HCT116 (cell line): Measurements from ENCODE around the gene SHC2. TPM values are rescaled to one million over a fixed set of nuclear protein-coding genes. Genes with fewer than 3 reads are reported as not detected.

ENCODE experiments used
- ATAC-seq: fragments of 200-7000 bp; cut with Tn5 transposase; 2 replicates; pipeline ENCODE4 v1.9.1; 2020; ENCODE audit warnings: mild to moderate bottlenecking, moderate library complexity
- BruUV-seq: library from RNA; stranded (reverse); fragments of 400-500 nt; replicated peaks from 2 replicates; lab custom pipeline; 2021; lab: Mats Ljungman, UMichigan
- CTCF ChIA-PET: fragments of 300-600 bp; sonication (Branson Sonifier 250); formaldehyde crosslinking; loops from one replicate; lab custom pipeline; 2021; ENCODE audit warnings: antibody characterized with exemption; lab: Charles Lee
- POLR2A ChIA-PET: fragments of 300-600, 350-600 bp; sonication (Branson Sonifier 250); formaldehyde crosslinking; loops from one replicate; lab custom pipeline; 2021; ENCODE audit warnings: antibody characterized with exemption; lab: Charles Lee
- RAD21 ChIA-PET, 2 experiments: fragments of 300-600 bp; sonication (Branson Sonifier 250); formaldehyde crosslinking; loops; one replicate each; lab custom pipeline; 2023; ENCODE audit warnings: low total read pairs in 2 of 2; ENCODE audit not compliant: uncharacterized antibody in 2 of 2, unreplicated experiment in 2 of 2, low non-redundant PET in 1 of 2; lab: Charles Lee
- DNase-seq: peaks from one replicate; pipeline ENCODE4 v3.0.0-alpha.2; 2010; ENCODE audit warnings: low read depth, low spot score
- H2AFZ ChIP-seq: fragments of 200-600 bp; shearing (Covaris generic), sonication (generic); 2 replicates; pipeline ENCODE4 v1.6.1; 2017; ENCODE audit warnings: low read depth, mixed run types, mixed read lengths, antibody characterized with exemption, low read length; ENCODE audit not compliant: poor library complexity, severe bottlenecking
- H3K27ac ChIP-seq: 2 replicates; pipeline ENCODE4 v1.5.1; 2012; ENCODE audit warnings: low read depth, low read length
- H3K27me3 ChIP-seq: fragments of 200-600 bp; sonication (generic); 2 replicates; pipeline ENCODE4 v1.6.1; 2016; ENCODE audit warnings: mixed run types, low read length, mixed read lengths; ENCODE audit not compliant: insufficient read depth
- H3K36me3 ChIP-seq, 2 experiments: fragments of 200-500 bp in 1 of 2; fragments of 200-600 bp in 1 of 2; sonication (Bioruptor generic) in 1 of 2; sonication (generic) in 1 of 2; 2 replicates each; pipeline versions ENCODE4 v1.5.1 to v1.6.1; 2014 to 2016; ENCODE audit warnings: low read length in 2 of 2, inconsistent platforms in 1 of 2, mixed read lengths in 1 of 2, mixed run types in 1 of 2; ENCODE audit not compliant: insufficient read depth in 2 of 2, control insufficient read depth in 1 of 2
- H3K4me1 ChIP-seq, 2 experiments: fragments of 200-600 bp in 1 of 2; sonication (generic) in 1 of 2; 2 replicates each; pipeline versions ENCODE4 v1.5.1 to v1.6.1; 2012 to 2017; ENCODE audit warnings: low read length in 2 of 2, inconsistent platforms in 1 of 2, mild to moderate bottlenecking in 1 of 2, mixed read lengths in 1 of 2, mixed run types in 1 of 2, moderate library complexity in 1 of 2; ENCODE audit not compliant: insufficient read depth in 2 of 2, control insufficient read depth in 1 of 2
- H3K4me2 ChIP-seq: fragments of 200-600 bp; sonication (generic); 2 replicates; pipeline ENCODE4 v1.6.1; 2017; ENCODE audit warnings: mixed run types, low read length, mixed read lengths
- H3K4me3 ChIP-seq, 2 experiments: fragments of 200-600 bp in 1 of 2; sonication (generic) in 1 of 2; replicated peaks in 1 of 2; 2 replicates each; pipeline ENCODE4 v1.5.1; 2011 to 2016; ENCODE audit warnings: low read length in 2 of 2, control low read depth in 1 of 2, low read depth in 1 of 2, mild to moderate bottlenecking in 1 of 2, mixed read lengths in 1 of 2, mixed run types in 1 of 2
- H3K79me2 ChIP-seq: fragments of 200-600 bp; sonication (generic); 2 replicates; pipeline ENCODE4 v1.6.1; 2017; ENCODE audit warnings: mild to moderate bottlenecking, mixed run types, low read length, moderate library complexity, mixed read lengths; ENCODE audit not compliant: insufficient read depth
- H3K9ac ChIP-seq: fragments of 200-600 bp; sonication (generic); 2 replicates; pipeline ENCODE4 v1.6.1; 2016; ENCODE audit warnings: low read length, mixed read lengths
- H3K9me2 ChIP-seq: fragments of 200-600 bp; sonication (generic), shearing (Covaris generic); 2 replicates; pipeline ENCODE4 v1.6.1; 2017; ENCODE audit warnings: mixed run types, mild to moderate bottlenecking, moderate library complexity; ENCODE audit not compliant: insufficient read depth
- H3K9me3 ChIP-seq, 2 experiments: fragments of 200-500 bp in 1 of 2; fragments of 200-600 bp in 1 of 2; sonication (Bioruptor generic) in 1 of 2; sonication (generic) in 1 of 2; 2 replicates each; pipeline ENCODE4 v1.6.1; 2014 to 2017; ENCODE audit warnings: low read length in 2 of 2, mixed read lengths in 2 of 2, inconsistent platforms in 1 of 2, low read depth in 1 of 2, mild to moderate bottlenecking in 1 of 2, mixed run types in 1 of 2, moderate library complexity in 1 of 2; ENCODE audit not compliant: control insufficient read depth in 1 of 2, insufficient read depth in 1 of 2
- H4K20me1 ChIP-seq: fragments of 200-600 bp; sonication (generic), shearing (Covaris generic); 2 replicates; pipeline ENCODE4 v1.6.1; 2017; ENCODE audit warnings: mixed run types, mild to moderate bottlenecking, moderate library complexity; ENCODE audit not compliant: insufficient read depth
- ELF1 ChIP-seq: IDR thresholded peaks from 2 replicates; pipeline ENCODE4 v1.6.1; 2012; ENCODE audit warnings: low read depth, borderline replicate concordance
- REST ChIP-seq: IDR thresholded peaks from 2 replicates; pipeline ENCODE4 v1.6.1; 2012; ENCODE audit warnings: low read depth
- SRF ChIP-seq: IDR thresholded peaks from 2 replicates; pipeline ENCODE4 v1.6.1; 2012; ENCODE audit warnings: low read depth
- TCF7L2 ChIP-seq: IDR thresholded peaks from 2 replicates; pipeline ENCODE4 v1.7.0; 2011; ENCODE audit warnings: borderline replicate concordance, inconsistent platforms; ENCODE audit not compliant: insufficient read depth, insufficient read length; ENCODE audit errors: extremely low read depth
- intact Hi-C: fragments of 100-400 bp; cut with micrococcal nuclease; formaldehyde crosslinking; loops from 2 replicates; pipeline ENCODE4 v1.10.0; 2022
- total RNA-seq: library from RNA; stranded (reverse); gene quantifications from one replicate; pipeline ENCODE4 v1.2.1, GENCODE V29; 2021; ENCODE audit not compliant: unreplicated experiment

Gene SHC2
- total RNA-seq, 1 experiment from 2014 or later: 2.5 TPM

- no TSS peak for BruUV-seq
- Histone ChIP-seq H3K27me3 (peaks cover 4% of the 10 kb centered on the region; the same call in 1 of the 2 replicates), H3K9me2 (no peaks in the 10 kb centered on the region), H3K36me3 (no peaks in the 10 kb centered on the region), H3K27ac (no peak overlapping the region), H3K9ac (no peak overlapping the region)
- no peak for DNase-seq
- TF ChIP-seq REST (no peak), ELF1 (no peak), TCF7L2 (no peak)
- TF ChIP-seq, all 23 proteins: peak for 0
- Histone ChIP-seq H3K79me2 (no peaks in the 10 kb centered on the region), H3K4me2 (no peak overlapping the region), H3K4me1 (peaks cover 4 to 14% of the 10 kb centered on the region in 2 experiments; a peak in 3 of 4 replicates), H2AFZ (no peak overlapping the region), H3K9me3 (no peaks in the 10 kb centered on the region), H4K20me1 (no peaks in the 10 kb centered on the region), H3K4me3 (no peak overlapping the region)
- ATAC-seq: no peak
- intact Hi-C loops: no loop called here
- RAD21 ChIA-PET: no interaction called here
- CTCF ChIA-PET: no interaction called here
- POLR2A ChIA-PET: no interaction called here
These were observed 53.8 kb downstream of the SHC2 start for GRCh38 chr19:406971-407510.

- intact Hi-C loops: no loop called here
- ATAC-seq: no peak
- peaks cover 4% of the 10 kb centered on the region; the same call in 1 of the 2 replicates for H3K27me3 ChIP-seq
- POLR2A ChIA-PET: no interaction called here
- RAD21 ChIA-PET: no interaction called here
- H3K4me3 ChIP-seq: no peak overlapping the region
- no peak overlapping the region for H3K9ac ChIP-seq
- BruUV-seq: no TSS peak
- no peaks in the 10 kb centered on the region for H4K20me1 ChIP-seq
- peaks cover 4 to 14% of the 10 kb centered on the region in 2 experiments; a peak in 3 of 4 replicates for H3K4me1 ChIP-seq
- H3K36me3 ChIP-seq: no peaks in the 10 kb centered on the region
- no peak overlapping the region for H3K4me2 ChIP-seq
- H2AFZ ChIP-seq: no peak overlapping the region
- H3K27ac ChIP-seq: no peak overlapping the region
- CTCF ChIA-PET: no interaction called here
- no peaks in the 10 kb centered on the region for H3K9me2 ChIP-seq
- H3K79me2 ChIP-seq: no peaks in the 10 kb centered on the region
- no peak for TF ChIP-seq SRF
- TF ChIP-seq ELF1: no peak
- DNase-seq: no peak
- H3K9me3 ChIP-seq: no peaks in the 10 kb centered on the region
These were observed 54.6 kb downstream of the SHC2 start for GRCh38 chr19:406135-406781.
